Ishikawa (cell line): ENCODE data around the gene EXOC3.
A peak's percentile ranks its signal among the peaks of the same experiment; 100 is the strongest.

Source experiments
- CEBPB ChIP-seq: IDR thresholded peaks from 2 replicates; pipeline ENCODE4 v1.6.1; 2012
- CREB1 ChIP-seq: IDR thresholded peaks from 2 replicates; pipeline ENCODE4 v1.6.1; 2012; ENCODE audit warnings: low read depth
- EGR1 ChIP-seq: IDR thresholded peaks from 2 replicates; pipeline ENCODE4 v1.6.1; 2012
- EP300 ChIP-seq: IDR thresholded peaks from 2 replicates; pipeline ENCODE4 v1.6.1; 2012; ENCODE audit warnings: borderline replicate concordance
- FOXM1 ChIP-seq: IDR thresholded peaks from 2 replicates; pipeline ENCODE4 v1.6.1; 2012; ENCODE audit warnings: low read depth, borderline replicate concordance
- NFIC ChIP-seq: IDR thresholded peaks from 2 replicates; pipeline ENCODE4 v1.6.1; 2012
- RAD21 ChIP-seq: IDR thresholded peaks from 2 replicates; pipeline ENCODE4 v1.6.1; 2012; ENCODE audit warnings: low read depth
- TAF1 ChIP-seq: IDR thresholded peaks from 2 replicates; pipeline ENCODE4 v1.6.1; 2012; ENCODE audit warnings: low read depth, mild to moderate bottlenecking
- TCF12 ChIP-seq: IDR thresholded peaks from 2 replicates; pipeline ENCODE4 v1.6.1; 2012; ENCODE audit warnings: low read depth
- TEAD4 ChIP-seq: IDR thresholded peaks from 2 replicates; pipeline ENCODE4 v1.6.1; 2012
- YY1 ChIP-seq: IDR thresholded peaks from 2 replicates; pipeline ENCODE4 v1.6.1; 2012; ENCODE audit warnings: low read depth
- ZBTB7A ChIP-seq: IDR thresholded peaks from 2 replicates; pipeline ENCODE4 v1.6.1; 2012; ENCODE audit warnings: low read depth
- TF ChIP-seq, protein P1 (sequence below): IDR thresholded peaks from 2 replicates; pipeline ENCODE4 v1.6.1; 2012
- TF ChIP-seq, protein P2 (sequence below): IDR thresholded peaks from 2 replicates; pipeline ENCODE4 v1.6.1; 2012
- TF ChIP-seq, protein P3 (sequence below): IDR thresholded peaks from 2 replicates; pipeline ENCODE4 v1.6.1; 2012; ENCODE audit warnings: low read depth, mild to moderate bottlenecking

Gene EXOC3

DNA sequence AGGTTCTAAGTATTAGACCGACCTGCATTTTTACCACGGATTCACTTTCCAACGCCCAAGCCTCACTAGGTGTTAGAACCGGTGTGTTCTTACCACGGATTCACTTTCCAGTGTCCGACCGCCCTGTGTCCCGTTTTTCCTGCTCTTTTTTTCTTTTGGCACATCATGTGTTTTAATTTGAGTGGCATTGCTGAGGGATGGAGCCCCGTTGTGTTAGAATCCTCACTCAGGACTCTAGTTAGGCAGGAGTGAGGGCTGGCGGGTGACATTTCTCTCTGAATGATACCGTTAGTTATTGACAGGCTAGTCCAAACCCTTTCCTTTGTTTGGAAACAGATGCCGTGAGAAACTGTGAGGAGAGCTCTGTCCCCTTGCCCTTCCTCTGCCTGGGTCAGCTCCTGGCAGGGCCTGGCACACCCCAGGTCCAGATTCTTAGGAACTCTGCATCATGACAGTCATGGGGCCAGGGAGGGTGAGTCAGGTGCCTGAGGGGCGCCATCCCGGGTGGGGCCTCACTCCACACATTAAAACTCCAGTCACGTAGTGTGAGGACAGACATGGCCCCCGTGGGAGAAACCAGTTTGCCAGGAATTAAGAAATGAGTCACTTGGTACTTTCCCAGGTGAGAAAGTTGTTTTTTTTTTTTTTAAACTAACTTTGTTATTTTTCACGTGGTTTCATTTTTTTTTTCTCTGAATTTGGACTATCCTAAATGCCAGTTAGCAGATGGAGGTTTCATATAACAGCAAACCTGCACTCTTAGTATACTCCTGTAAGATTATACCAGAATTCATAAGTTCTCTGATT is 15.8 kb downstream of the EXOC3 start:
- TF ChIP-seq, protein P1, sequence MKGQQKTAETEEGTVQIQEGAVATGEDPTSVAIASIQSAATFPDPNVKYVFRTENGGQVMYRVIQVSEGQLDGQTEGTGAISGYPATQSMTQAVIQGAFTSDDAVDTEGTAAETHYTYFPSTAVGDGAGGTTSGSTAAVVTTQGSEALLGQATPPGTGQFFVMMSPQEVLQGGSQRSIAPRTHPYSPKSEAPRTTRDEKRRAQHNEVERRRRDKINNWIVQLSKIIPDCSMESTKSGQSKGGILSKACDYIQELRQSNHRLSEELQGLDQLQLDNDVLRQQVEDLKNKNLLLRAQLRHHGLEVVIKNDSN = 0 out of 2 replicates have a peak, but pooled peaks have one; percentile 8
- TF ChIP-seq TCF12 (0 out of 2 replicates have a peak, but pooled peaks have one; percentile 30), NFIC (peak; percentile 30; the same call in 1 of the 2 replicates), EGR1 (no peak)

DNA sequence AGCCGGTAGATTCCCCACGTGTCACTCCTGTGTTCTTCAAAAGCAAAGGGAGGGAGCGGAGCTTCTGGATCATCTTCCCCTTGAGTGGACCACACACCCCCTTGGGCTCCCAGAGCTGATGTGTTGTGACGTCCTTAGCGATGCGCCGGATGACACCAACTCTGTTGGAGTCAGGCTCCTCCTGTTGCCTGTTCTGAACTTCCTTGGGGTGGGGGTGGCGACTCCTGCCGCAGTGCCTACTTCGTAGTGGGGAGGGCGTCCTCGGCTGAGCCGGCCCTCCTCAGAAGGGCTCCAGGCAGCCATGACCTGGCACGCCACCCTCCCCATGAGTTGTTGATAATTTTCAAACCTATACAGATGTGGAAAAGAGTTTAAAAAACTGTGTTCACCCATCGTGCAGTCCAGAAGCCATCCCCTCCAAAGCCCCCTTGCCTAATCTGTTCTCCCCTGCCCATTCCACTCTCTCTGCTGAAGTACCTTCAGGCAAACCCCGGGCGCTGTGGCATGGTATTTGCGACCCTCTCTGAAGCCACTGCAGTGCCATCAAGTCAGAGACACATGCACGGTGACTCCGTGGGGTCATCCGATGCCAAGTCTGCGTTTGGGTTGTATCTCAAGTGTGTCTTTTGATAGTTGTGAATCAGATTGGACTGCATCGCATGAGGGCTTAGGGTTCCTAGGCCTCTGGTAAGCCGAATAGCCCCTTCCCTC is 16.7 kb downstream of the EXOC3 start:
- no peak for TF ChIP-seq YY1
- TF ChIP-seq, protein P2, sequence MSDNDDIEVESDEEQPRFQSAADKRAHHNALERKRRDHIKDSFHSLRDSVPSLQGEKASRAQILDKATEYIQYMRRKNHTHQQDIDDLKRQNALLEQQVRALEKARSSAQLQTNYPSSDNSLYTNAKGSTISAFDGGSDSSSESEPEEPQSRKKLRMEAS = no peak
- TF ChIP-seq, protein P3, sequence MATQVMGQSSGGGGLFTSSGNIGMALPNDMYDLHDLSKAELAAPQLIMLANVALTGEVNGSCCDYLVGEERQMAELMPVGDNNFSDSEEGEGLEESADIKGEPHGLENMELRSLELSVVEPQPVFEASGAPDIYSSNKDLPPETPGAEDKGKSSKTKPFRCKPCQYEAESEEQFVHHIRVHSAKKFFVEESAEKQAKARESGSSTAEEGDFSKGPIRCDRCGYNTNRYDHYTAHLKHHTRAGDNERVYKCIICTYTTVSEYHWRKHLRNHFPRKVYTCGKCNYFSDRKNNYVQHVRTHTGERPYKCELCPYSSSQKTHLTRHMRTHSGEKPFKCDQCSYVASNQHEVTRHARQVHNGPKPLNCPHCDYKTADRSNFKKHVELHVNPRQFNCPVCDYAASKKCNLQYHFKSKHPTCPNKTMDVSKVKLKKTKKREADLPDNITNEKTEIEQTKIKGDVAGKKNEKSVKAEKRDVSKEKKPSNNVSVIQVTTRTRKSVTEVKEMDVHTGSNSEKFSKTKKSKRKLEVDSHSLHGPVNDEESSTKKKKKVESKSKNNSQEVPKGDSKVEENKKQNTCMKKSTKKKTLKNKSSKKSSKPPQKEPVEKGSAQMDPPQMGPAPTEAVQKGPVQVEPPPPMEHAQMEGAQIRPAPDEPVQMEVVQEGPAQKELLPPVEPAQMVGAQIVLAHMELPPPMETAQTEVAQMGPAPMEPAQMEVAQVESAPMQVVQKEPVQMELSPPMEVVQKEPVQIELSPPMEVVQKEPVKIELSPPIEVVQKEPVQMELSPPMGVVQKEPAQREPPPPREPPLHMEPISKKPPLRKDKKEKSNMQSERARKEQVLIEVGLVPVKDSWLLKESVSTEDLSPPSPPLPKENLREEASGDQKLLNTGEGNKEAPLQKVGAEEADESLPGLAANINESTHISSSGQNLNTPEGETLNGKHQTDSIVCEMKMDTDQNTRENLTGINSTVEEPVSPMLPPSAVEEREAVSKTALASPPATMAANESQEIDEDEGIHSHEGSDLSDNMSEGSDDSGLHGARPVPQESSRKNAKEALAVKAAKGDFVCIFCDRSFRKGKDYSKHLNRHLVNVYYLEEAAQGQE = no peak
- no peak for TF ChIP-seq TEAD4
- TF ChIP-seq EP300 = no peak
- no peak for TF ChIP-seq NFIC
- no peak for TF ChIP-seq TAF1

DNA sequence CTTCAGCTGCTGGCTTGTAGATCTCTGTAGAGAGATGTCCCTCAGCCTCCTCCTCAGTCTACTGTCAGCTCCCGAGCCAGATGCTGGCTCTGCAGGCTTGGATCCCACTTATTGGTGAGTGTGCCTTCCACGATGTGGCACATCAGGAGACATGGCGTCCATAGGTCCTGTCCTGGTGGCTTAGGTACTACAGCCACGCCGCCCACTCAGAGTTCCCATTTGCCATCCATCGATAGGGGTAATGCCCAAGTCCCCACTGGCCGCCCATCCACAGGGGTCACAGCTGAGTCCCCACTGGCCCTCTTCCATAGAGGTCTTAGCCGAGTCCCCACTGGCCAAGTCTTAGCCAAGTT is 17.3 kb downstream of the EXOC3 start:
- TF ChIP-seq RAD21 (no peak), EP300 (no peak), FOXM1 (no peak), CREB1 (no peak), ZBTB7A (no peak), NFIC (no peak), YY1 (no peak), EGR1 (no peak)
- TF ChIP-seq, protein P1 = no peak
- TF ChIP-seq, protein P2 = no peak

DNA sequence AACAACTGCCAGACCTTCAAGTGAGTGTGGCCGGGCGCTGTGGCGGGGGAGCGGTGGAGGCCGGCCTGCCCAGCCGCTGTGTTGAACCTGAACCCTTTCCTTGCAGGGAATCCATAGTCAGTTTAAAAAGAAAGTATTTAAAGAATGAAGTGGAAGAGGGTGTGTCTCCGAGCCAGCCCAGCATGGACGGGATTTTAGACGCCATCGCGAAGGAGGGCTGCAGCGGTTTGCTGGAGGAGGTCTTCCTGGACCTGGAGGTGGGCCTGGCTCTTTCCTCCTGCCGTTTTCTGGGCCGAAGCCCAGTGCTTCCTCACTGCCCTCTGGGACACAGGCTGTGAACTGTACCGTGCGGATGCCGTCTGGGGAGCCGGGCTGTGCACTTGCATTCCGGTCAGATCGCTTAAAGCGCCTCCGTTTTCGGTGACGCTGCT is 19.1 kb downstream of the EXOC3 start:
- TF ChIP-seq ZBTB7A = no peak
- TF ChIP-seq TAF1 = no peak
- TF ChIP-seq EGR1 = no peak
- TF ChIP-seq RAD21 = no peak
- TF ChIP-seq FOXM1 = no peak
- TF ChIP-seq, protein P1 = no peak
- TF ChIP-seq TCF12 = no peak
- TF ChIP-seq, protein P2 = no peak
- TF ChIP-seq NFIC = no peak
- no peak for TF ChIP-seq TEAD4
- no peak for TF ChIP-seq EP300
- TF ChIP-seq CREB1 = no peak
- TF ChIP-seq YY1 = no peak
- TF ChIP-seq, protein P3 = no peak

DNA sequence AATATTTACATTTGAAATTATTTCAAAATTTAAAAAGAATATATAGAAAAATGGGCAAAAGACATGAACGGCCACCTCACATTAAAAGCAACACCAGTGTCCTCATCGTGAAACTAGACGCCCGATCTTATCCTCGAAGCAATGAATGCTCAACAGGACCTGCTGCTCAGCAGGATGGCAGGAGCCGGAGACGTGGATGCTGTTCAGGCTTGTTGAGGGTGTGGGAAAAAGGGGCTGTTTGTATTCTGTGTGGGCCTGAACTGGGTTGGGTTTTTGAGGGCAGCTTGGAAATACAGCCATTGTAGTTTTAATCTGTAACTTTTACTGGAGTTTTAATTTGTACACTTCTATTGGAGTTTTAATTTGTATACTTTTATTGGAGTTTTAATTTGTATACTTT is 20.3 kb downstream of the EXOC3 start:
- no peak for TF ChIP-seq CREB1
- TF ChIP-seq, protein P1 = no peak
- TF ChIP-seq TCF12 = no peak
- TF ChIP-seq ZBTB7A = no peak
- TF ChIP-seq NFIC = no peak
- TF ChIP-seq EGR1 = no peak
- TF ChIP-seq, protein P3 = no peak
- TF ChIP-seq RAD21 = no peak
- TF ChIP-seq CEBPB = no peak
- no peak for TF ChIP-seq EP300
- TF ChIP-seq, protein P2 = no peak
- TF ChIP-seq FOXM1 = no peak
- TF ChIP-seq TAF1 = no peak
- no peak for TF ChIP-seq YY1
- TF ChIP-seq TEAD4 = no peak
